Ramos (cell line): ENCODE measurements around the gene DCAF17.

ENCODE experiments used
- in situ Hi-C: fragments of 300-500 bp; cut with MboI; formaldehyde crosslinking; loops from one replicate; pipeline ENCODE4 v1.14.3; 2022; ENCODE audit warnings: low sequenced_read_pairs; ENCODE audit not compliant: unreplicated experiment

DCAF17 gene

GRCh38 chr2:171434013-171434989, at the start of gene DCAF17:
Gene DCAF17, plus strand, starts transcription at chr2:171434226. Its CDS starts 352 bp downstream, at chr2:171434578.
- in situ Hi-C loops: no loop called here

DNA sequence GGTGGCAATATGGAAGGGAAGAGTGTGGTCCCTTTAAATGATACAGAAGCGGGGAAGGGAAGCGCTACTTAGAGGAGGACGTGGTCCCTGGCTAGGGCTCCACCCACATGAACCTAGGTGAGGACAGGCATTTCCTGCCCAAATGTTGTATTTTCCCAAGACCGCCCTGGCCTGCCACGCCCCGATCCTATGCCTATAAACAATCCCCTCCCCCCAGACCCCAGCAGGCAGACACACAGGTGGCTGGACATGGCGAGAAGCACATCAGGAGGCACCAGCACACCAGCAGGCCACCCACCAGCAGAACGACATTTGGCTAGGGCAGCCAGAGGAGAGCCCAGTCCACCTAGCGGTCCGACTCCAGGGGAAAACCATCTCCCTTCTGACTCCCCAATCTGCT, 47.4 kb upstream of the DCAF17 start:
- in situ Hi-C loops: no loop called here

DNA sequence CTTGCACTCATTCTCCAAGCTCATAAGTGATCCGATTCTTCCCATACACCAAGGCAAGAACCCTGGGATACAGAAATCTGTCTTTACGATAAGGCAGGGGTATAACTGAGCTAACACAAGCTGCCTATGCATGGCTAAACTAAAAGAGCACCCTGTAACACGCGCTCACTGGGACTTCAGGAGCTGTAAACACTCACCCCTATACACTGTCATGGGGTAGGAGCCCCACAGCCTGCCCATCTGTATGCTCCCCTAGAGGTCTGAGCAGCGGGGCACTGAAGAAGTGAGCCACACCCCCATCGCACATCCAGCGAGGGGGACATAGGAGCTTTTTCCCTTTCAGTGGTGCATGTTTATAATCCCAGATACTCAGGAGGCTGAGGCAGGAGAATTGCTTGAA, 47.0 kb upstream of the DCAF17 start:
- in situ Hi-C loops: no loop called here

- in situ Hi-C loops: no loop called here
Measured at GRCh38 chr2:171389325-171389724, 44.7 kb upstream of the DCAF17 start.

DNA sequence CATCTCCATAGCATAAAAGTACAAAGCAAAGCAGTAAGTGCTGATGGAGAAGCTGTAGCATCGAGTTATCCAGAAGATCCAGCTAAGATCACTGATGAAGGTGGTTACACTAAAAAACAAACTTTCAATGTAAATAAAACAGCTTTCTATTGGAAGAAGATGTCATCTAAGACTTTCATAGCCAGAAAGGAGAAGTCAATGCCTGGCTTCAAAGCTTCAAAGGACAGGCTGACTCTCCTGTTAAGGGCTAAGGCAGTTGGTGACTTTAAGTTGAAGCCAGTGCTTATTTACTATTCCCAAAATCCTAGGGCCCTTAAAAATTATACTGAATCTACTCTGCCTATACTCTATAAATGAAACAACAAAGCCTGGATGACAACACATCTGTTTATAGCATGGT, 44.2 kb upstream of the DCAF17 start:
- in situ Hi-C loops: no loop called here

DNA sequence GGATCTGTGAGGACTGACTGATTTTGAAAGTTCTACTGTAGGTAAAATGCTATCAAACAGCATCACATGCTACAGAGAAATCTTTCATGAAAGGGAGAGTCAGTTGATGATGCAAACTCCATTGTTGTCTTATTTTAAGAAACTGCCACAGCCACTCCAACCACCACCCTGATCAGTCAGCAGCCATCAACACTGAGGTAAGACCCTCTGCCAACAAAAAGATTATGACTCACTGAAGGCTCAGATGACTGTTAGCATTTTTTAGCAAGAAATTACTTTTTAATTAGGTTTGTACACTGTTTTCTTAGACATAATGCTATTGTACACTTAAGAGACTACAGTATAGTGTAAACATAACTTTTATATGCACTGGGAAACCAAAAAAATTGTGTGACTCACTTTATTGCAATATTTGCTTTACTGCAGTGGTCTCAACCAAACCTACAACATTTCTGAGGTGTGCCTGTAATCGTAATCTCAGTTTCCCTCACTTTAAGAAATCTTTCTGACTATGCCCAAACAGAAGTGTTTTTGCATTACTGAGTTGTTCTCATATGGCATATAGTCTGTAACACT, 43.0 kb upstream of the DCAF17 start:
- in situ Hi-C loops: no loop called here

DNA sequence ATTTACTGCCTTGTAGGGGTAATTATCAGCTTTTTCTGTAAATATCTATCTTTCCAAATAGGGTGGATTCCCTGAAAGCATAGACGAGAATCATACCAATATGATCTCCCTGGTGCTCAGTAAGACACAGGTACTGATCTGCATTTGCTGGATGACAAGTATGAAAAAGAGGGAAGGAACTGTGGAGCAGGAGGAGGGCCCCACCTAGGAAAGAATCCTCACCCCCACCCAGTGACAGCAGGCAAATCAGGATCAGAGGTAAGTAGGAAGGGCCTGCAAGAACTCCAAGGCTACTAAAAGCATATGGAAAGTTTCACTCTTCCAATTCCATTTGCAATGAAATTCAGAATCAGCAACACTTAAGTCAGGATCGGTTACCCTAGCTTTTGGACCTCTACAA, 42.5 kb upstream of the DCAF17 start:
- in situ Hi-C loops: no loop called here

- in situ Hi-C loops: no loop called here
Measured at GRCh38 chr2:171393487-171393886, 40.5 kb upstream of the DCAF17 start.

DNA sequence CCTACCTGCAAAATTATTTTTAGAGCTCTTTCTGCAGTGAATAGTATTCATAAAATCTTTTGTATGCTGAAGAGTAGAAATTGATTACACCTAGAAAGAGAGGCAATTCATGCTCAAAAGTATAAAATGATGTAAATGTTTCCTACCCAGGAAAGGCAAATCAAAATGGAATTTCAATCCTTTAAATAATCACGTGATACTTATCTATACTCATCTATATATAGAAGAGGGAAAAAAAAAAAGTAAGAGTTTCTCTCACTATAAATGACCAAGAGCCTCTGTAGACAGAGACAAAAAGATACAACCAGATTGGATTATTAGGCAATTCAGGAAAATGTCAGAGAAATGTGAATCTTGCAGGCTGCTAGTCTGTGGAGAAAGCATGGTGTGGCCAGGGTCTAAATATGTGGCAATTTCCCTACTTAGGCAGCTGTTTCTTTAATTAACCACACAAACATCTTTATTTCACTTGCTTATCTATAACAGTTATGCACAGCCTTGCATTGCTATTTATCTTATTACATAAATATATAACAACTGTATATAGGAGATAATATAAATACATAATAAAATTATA, 39.8 kb upstream of the DCAF17 start:
- in situ Hi-C loops: no loop called here

DNA sequence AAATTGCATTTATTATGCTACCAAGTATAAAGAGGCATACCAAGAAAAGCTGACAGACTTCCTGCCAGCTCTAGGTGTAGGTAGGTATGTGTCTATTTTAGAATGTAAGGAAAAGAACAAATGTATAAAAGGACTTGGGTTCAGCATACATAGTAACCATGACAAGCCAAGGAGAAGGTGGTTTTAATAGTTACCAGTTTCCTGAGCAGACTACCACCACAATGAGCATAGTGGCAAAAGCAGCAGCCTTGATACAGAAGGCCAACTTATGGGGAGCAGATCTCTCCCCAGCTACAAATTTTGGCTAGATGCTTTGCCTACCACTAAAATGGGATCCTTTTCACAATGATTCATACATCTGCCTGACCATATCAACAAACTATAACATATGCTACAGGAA, 34.7 kb upstream of the DCAF17 start:
- in situ Hi-C loops: no loop called here

DNA sequence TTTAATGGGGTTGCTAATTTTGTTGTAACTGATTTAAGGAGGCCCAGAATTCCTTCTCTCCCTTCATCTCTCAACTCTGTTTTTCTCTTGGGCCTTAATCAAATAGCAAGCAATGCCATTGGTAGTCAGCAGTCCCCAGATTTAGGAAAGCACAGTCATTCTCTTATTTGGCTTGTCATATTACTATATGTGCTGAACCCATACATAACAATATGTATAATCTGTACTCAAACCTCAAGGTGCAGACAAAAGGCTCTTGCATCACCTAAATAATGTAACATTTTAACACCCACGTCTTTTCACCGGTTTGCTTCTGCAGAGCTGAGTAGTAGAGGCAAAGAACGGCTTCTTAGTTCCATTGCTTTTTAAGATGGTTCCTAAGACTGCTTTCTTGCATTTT, 33.6 kb upstream of the DCAF17 start:
- in situ Hi-C loops: no loop called here

DNA sequence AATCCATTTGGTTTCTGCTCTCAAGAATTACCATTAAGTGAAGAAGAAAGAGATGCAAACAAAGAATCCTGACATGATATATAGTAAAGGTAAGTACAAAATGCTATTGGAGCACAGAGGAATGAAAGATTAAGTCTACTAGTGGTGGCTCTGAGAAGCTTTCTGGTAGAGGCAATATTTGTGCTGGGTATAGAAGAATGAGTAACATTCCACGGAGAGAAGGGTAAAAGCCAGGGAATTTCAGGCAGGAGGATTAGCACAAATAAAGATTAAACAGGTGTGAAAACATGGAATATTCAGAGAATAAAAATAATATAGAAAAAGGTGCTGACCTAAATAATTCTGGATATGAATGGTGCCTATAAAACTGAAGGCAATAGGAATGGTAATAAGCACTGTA, 32.1 kb upstream of the DCAF17 start:
- in situ Hi-C loops: no loop called here

DNA sequence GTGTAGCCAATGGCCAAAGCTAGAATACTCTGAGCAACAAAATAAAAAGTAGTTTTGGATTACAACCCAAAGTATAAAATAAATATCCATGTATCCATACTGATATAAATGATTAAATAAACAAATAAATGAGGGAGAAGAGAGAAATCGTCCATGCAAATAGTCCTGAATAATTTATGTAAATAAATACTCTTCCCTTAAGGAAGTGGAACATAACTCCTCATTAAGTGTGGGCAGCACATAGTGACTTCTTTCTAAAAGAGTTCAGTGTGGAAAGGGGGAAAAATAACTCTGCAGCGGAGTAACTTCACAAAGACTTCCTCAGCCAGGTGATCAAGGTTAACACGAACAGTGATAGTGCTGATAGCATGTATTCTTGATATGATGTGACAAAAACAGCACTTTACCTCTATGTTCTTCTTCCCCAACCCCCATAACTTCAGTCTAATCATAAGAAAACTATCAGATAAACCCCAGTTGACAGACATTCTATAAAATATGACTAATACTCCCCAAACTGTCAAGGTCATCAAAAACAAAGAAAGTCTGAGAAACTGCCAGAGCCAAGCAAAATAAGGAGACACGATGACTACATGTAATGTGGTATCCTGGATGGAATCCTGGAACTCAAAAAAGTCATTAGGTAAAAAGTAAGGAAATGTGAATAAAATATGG, 31.0 kb upstream of the DCAF17 start:
- in situ Hi-C loops: no loop called here

GRCh38 chr2:171404261-171404660, 29.8 kb upstream of the DCAF17 start:
- in situ Hi-C loops: no loop called here

GRCh38 chr2:171404719-171405118, 29.3 kb upstream of the DCAF17 start:
- in situ Hi-C loops: loop anchor here (5.0 kb wide), 1 partner anchor 82 kb away; no protein-coding TSS in a partner anchor

- in situ Hi-C loops: loop anchor here (5.0 kb wide), 1 partner anchor 83 kb away; no protein-coding TSS in a partner anchor
Measured at GRCh38 chr2:171405546-171405945, 28.5 kb upstream of the DCAF17 start.

DNA sequence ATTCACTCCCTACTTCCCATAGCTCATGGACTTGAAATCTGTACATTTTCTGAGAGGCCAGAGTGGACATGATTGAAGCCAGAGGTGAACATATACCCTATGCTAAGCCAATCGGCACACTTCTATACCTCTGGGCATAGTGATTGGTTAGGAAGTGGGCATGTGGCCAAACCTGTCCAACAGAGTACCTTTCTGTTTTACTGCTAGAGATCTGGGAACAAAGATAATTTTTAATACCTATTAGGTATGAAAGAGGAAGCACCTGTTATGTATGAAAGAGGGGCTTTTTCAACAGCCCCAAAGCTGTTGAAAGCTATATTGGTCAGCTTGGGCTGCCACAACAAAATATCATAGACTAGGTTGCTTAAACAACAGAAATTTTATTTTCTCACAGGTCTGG, 28.0 kb upstream of the DCAF17 start:
- in situ Hi-C loops: loop anchor here (5.0 kb wide), 1 partner anchor 84 kb away; no protein-coding TSS in a partner anchor

- in situ Hi-C loops: loop anchor here (5.0 kb wide), 1 partner anchor 85 kb away; no protein-coding TSS in a partner anchor
Measured at GRCh38 chr2:171407030-171407675, 26.9 kb upstream of the DCAF17 start.

DNA sequence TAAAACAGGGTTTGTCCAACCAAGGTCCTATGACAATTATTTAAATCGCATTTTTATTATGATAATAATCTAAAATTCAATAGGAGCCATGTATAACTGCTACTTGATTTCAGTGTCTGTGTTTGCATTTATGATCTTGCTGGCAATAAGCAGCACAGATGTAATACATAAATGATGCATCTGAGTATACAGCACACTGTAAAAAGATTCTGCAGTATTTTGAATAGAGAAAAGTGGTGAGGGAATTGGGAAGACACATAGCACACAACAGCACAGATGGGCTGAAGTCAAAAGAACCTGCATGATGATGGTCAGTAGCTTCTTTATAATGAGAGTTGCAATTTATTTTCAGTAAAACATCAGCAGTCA, 26.4 kb upstream of the DCAF17 start:
- in situ Hi-C loops: loop anchor here (5.0 kb wide), 1 partner anchor 85 kb away; no protein-coding TSS in a partner anchor

DNA sequence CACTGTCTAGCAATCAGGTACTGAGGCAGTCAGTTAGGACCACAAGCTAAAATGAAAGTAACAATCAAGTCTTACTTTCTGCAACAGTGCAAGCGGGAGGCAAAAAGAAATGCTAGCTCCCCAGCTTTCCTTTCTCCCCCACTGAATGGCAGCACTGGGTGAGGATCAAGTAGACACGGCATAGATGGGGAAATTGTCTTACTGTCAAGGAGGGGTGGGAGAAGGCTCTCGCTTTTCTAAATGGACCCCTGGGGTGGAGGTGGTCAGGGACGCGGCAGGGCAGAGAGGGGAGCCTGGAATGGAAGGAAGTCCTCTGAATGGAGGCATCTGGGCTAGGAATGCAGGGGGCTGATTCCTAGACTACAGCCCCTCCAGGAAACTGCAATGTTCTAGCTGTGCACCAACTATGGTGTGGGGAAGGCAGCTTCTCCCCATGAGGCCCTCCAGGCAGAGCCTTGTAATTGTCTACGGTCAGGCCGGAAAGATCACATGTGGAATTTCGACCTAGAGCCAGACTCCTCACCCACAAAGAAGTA, 24.5 kb upstream of the DCAF17 start:
- in situ Hi-C loops: loop anchor here (5.0 kb wide), 1 partner anchor 87 kb away; no protein-coding TSS in a partner anchor
